Suprapubic skin (tissue), 4 donors: Measurements from ENCODE around the gene WDR7. TPM values are rescaled to one million over a fixed set of nuclear protein-coding genes. Genes with fewer than 3 reads are reported as not detected.

Source experiments
- DNase-seq, 2 donors: peaks; one replicate each; pipeline ENCODE4 v3.0.0-alpha.2; 2019; ENCODE audit warnings: low spot score in 2 of 2
- H3K27ac ChIP-seq: fragments of 200-600 bp; sonication (generic); one replicate; pipeline ENCODE4 v1.5.1; 2019
- H3K27me3 ChIP-seq: fragments of 200-600 bp; sonication (generic); one replicate; pipeline ENCODE4 v1.5.1; 2019
- H3K36me3 ChIP-seq: fragments of 200-600 bp; sonication (generic); one replicate; pipeline ENCODE4 v1.5.1; 2019
- H3K4me1 ChIP-seq: fragments of 200-600 bp; sonication (generic); one replicate; pipeline ENCODE4 v1.5.1; 2019
- H3K4me3 ChIP-seq: fragments of 200-600 bp; sonication (generic); one replicate; pipeline ENCODE4 v1.5.1; 2019; ENCODE audit warnings: mild to moderate bottlenecking
- H3K9me3 ChIP-seq: fragments of 200-600 bp; sonication (generic); one replicate; pipeline ENCODE4 v1.5.1; 2019
- CTCF ChIP-seq, 2 donors: fragments of 200-600 bp in 1 of 2; fragments of 450-650 bp in 1 of 2; sonication (generic) in 1 of 2; IDR thresholded peaks; one replicate each; pipeline ENCODE4 v1.5.1; 2016 to 2019; ENCODE audit warnings: antibody characterized with exemption in 2 of 2, mild to moderate bottlenecking in 1 of 2, moderate library complexity in 1 of 2
- EP300 ChIP-seq: sonication (generic); formaldehyde crosslinking; IDR thresholded peaks from one replicate; pipeline ENCODE4 v1.6.1; 2017; ENCODE audit warnings: antibody characterized with exemption
- POLR2A ChIP-seq, 2 donors: fragments of 450-650 bp; IDR thresholded peaks; one replicate each; pipeline ENCODE4 v1.6.1; 2017; ENCODE audit warnings: antibody characterized with exemption in 2 of 2, mild to moderate bottlenecking in 2 of 2, moderate library complexity in 2 of 2
- POLR2AphosphoS5 ChIP-seq, 3 donors: sonication (generic); formaldehyde crosslinking; IDR thresholded peaks; one replicate each; pipeline ENCODE4 v1.6.1; 2017; ENCODE audit warnings: antibody characterized with exemption in 3 of 3
- WGBS: methylation state at CpG from one replicate; pipeline ENCODE4 v1.1.5; 2018; 5-methylcytosine and 5-hydroxymethylcytosine counted together
- total RNA-seq, 4 donors: library from RNA; depleted of rRNA; stranded (reverse); fragments of >200 nt; gene quantifications; one replicate each; pipeline ENCODE4 v1.1.0, GENCODE V29; 2016

The WDR7 gene
- total RNA-seq, 4 donors from 2014 or later = 14.4 to 29.2 (median 20.2) TPM

- no peak overlapping the region for H3K4me3 ChIP-seq
Observed at GRCh38 chr18:56910237-56910636, 259.1 kb downstream of the WDR7 start.

DNA sequence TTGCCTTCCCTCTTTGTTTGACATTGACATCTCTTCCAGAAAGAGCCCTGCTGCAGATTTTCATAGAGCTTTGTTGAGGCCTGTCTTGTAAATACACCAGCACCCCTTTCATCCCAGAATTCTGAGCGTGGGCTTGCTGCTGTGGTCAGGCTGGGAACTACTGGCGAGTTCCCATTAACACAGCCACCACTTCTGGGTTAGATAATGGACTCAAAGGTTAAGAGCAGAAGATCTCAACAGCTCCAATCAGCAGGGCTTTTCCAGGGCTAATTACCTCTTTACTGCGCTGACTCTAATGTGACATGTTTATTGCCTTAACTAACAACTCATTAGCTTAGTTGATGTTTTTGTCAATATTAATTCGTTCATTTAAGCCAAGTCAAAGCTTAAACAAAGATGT, 259.8 kb downstream of the WDR7 start:
- no peaks in the 10 kb centered on the region for H3K36me3 ChIP-seq
- H3K27me3 ChIP-seq = no peaks in the 10 kb centered on the region
- no peaks in the 10 kb centered on the region for H3K9me3 ChIP-seq
- no peak for DNase-seq
- 86% methylated on average over 4 of the region's 4 CpGs for WGBS
- no peak overlapping the region for H3K27ac ChIP-seq
- no peaks in the 10 kb centered on the region for H3K4me1 ChIP-seq
- no peak overlapping the region for H3K4me3 ChIP-seq
- TF ChIP-seq CTCF (IDR thresholded peaks at IDR 0.05) (no peak), POLR2AphosphoS5 (IDR thresholded peaks at IDR 0.05) (no peak), EP300 (no peak), POLR2A (IDR thresholded peaks at IDR 0.05) (no peak)

More at GRCh38 chr18:56910237-56910636, 259.1 kb downstream of the WDR7 start:
- H3K27ac ChIP-seq = no peak overlapping the region
- no peak for TF ChIP-seq CTCF (IDR thresholded peaks at IDR 0.05)
- TF ChIP-seq POLR2AphosphoS5 (IDR thresholded peaks at IDR 0.05) = no peak
- TF ChIP-seq EP300 = no peak
- TF ChIP-seq POLR2A (IDR thresholded peaks at IDR 0.05) = no peak
- H3K9me3 ChIP-seq = no peaks in the 10 kb centered on the region
- no peaks in the 10 kb centered on the region for H3K27me3 ChIP-seq
- no peaks in the 10 kb centered on the region for H3K36me3 ChIP-seq
- H3K4me1 ChIP-seq = no peaks in the 10 kb centered on the region
- DNase-seq = no peak

DNA sequence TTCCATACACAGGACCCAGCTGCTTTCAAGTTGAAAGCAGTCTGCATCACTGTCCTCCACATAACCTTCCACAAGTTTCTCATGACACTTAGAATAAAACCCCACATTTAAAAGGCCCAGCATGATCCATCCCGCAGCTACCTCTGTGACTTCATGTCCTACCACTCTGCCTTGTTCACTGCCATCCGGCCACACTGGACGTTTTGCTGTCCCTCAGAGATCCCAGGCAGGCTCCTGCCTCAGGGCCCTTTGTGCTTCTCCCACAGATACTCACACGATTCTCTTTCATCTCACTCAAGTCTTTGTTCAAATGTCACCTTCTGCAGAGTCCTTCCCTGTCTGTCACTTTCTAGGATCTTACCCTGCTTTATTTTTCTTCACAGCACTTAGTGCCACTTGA, 262.8 kb downstream of the WDR7 start:
- H3K9me3 ChIP-seq = no peaks in the 10 kb centered on the region
- H3K4me3 ChIP-seq = no peak overlapping the region
- no peak overlapping the region for H3K27ac ChIP-seq
- no peaks in the 10 kb centered on the region for H3K27me3 ChIP-seq
- DNase-seq = no peak
- no peaks in the 10 kb centered on the region for H3K4me1 ChIP-seq
- TF ChIP-seq EP300 = no peak
- TF ChIP-seq CTCF (IDR thresholded peaks at IDR 0.05) = no peak
- no peak for TF ChIP-seq POLR2A (IDR thresholded peaks at IDR 0.05)
- no peak for TF ChIP-seq POLR2AphosphoS5 (IDR thresholded peaks at IDR 0.05)
- WGBS = 87% methylated on average over 4 of the region's 4 CpGs
- H3K36me3 ChIP-seq = no peaks in the 10 kb centered on the region

DNA sequence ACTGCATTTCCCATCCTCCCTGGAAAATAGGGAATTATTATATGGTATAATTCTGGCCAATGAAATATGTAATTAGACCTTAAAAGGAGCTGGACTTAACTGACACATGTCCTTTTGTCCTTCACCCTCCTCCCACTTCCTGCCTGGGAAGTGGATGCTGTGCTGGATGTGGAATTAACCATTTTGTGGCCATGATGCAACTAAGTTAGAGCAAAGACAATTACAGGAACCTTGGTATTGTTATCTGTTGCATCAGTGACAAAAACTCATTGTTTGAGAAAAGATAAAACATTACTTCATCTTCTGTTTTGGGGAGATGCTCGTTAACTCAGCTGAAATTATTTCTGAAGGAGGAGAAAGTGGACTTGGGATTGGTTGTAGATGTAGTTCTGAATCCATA, 268.0 kb downstream of the WDR7 start:
- H3K4me1 ChIP-seq = no peaks in the 10 kb centered on the region
- no peaks in the 10 kb centered on the region for H3K36me3 ChIP-seq
- no peaks in the 10 kb centered on the region for H3K27me3 ChIP-seq
- no peaks in the 10 kb centered on the region for H3K9me3 ChIP-seq
- no peak overlapping the region for H3K4me3 ChIP-seq
- WGBS = 95% methylated on average over 1 of the region's 1 CpG
- TF ChIP-seq POLR2A (IDR thresholded peaks at IDR 0.05) (no peak), CTCF (IDR thresholded peaks at IDR 0.05) (no peak), POLR2AphosphoS5 (IDR thresholded peaks at IDR 0.05) (no peak), EP300 (no peak)
- no peak overlapping the region for H3K27ac ChIP-seq
- no peak for DNase-seq

DNA sequence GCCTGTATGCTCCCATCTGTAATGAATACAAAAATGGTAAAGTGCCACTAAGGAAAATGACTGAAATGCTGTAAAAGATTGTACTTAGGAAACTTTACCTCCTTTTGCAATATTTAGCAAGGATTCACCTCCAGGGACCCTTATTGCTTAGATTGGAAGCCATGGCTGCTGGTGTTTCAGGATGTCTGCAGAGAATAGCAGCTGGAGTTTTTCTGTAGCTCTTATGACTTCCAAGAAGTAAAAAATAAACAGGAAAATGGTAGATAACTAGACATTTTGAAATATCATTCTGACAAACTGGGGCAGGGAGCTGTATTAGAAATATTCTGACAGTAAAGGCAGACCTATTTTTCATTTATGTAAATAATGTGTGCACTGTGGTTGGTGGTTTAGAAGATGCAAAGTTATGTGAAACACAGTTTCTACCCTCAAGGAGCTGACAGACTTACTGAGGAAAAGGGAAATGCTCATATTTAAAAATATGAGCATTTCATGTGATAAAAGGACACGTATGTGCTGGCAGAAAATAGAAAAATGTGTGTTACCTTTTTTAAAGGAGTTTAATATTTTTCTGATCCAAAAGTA, 270.8 kb downstream of the WDR7 start:
- no peak for DNase-seq
- no peaks in the 10 kb centered on the region for H3K9me3 ChIP-seq
- H3K4me1 ChIP-seq = no peaks in the 10 kb centered on the region
- no peaks in the 10 kb centered on the region for H3K36me3 ChIP-seq
- H3K27me3 ChIP-seq = no peaks in the 10 kb centered on the region
- no peak for TF ChIP-seq POLR2AphosphoS5 (IDR thresholded peaks at IDR 0.05)
- TF ChIP-seq EP300 = no peak
- no peak for TF ChIP-seq POLR2A (IDR thresholded peaks at IDR 0.05)
- TF ChIP-seq CTCF (IDR thresholded peaks at IDR 0.05) = no peak
- H3K27ac ChIP-seq = no peak overlapping the region
- no peak overlapping the region for H3K4me3 ChIP-seq
- 93% methylated on average over 1 of the region's 1 CpG for WGBS
